ENCODE measurements around the gene SMIM32.

SMIM32 gene

DNA sequence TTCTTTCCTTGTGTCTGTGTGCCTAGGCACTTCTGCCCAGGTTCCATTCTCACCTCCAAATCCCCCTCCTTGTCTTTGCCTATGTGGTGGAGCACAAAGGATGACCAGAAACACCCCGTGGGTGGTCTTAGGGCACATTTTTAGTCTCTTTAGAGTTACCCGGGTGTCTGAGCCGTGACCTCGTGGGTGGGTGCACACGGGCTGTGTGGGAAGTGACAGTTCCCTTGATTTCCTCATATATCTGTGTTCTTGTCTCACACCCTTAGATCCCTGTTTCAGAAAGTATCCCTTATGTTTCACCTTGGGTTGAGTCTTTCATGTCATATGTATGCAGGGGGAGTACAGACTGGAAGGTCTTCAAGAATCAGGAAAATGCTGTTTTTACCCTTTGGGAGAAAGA, 13.4 kb upstream of the SMIM32 start:
- DNase-seq: no peak

- DNase-seq: no peak
These were observed 13.0 kb upstream of the SMIM32 start for GRCh38 chr5:136205941-136206340.

- DNase-seq: no peak
These were observed 12.2 kb upstream of the SMIM32 start for GRCh38 chr5:136205061-136205702.

GRCh38 chr5:136203303-136203922, 10.5 kb upstream of the SMIM32 start:
- no peak for DNase-seq

DNA sequence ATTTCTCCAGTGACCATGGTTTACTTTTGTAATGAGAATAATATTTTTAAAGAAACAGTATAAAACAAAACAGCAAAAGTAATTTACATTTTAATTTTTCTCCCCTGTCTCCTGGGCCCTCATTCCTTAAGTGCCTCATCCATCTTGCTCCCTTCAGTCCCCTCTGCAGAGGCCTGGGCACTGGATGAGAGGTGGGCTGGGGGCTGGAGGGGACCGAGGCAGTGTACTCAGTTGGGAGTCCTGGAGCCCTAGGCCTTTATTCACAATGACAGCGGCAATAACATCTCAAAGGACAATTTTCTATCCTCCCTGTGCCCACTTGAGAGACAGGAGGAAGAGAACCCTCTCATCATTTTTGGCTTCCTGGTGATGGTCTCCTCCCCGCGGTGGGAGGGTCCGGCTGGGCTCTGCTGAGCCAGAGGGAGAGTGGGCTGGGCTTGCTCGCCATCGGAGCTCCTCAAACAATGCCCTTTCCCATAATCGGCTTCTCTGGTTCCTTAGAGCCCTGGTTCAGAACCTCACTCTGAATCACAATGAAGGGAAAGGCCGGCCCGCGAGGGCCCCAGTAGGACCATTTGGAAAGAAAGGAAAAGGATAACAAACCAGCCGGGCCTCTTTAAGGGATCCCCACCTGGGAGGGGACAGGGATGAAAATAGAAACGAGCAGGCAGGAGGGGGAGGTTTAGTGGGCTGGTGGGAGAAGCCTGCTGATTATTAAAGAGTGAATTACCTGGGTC, 9.7 kb upstream of the SMIM32 start:
- no peak for DNase-seq

GRCh38 chr5:136201870-136202269, 8.9 kb upstream of the SMIM32 start:
- DNase-seq: no peak

DNA sequence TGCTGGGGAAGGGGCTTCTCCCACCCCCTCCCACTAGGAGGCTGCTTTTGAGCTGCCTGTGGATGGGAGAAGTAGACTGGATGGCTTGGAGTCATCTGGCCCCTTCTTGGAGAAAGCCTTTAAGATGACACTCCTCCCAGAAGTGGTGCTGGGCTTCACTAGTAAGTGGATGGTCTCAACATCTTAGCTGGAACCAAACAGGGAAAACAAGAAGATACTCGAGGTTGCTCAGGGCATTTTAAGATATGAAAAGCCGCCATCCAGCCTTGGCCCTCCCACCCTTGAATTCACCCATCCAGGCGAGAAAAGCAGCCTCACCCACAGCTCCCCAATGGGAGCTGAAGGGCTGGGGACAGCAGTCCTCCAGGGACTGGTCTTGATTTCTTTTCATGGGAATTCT, 7.8 kb upstream of the SMIM32 start:
- DNase-seq: no peak

DNA sequence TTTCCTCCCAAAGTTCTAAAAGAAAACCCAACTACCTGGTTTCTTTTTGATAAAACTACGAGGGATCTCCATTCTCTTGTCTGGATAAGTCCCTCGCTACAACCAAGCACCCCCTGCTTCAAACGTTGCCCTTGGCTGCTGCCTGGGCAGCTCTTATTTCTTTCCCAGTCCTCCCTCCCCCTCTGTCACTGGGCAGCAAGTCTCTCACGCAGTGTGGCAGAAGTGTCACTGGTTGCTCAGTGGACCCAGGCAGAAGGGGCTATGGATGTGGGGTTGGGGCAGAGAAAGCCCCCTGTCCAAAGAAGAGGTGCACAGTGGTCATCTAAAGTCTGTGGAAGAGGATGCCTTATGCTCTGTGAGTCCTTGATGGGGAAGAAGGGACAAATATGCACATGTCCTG, 7.2 kb upstream of the SMIM32 start:
- no peak for DNase-seq

DNA sequence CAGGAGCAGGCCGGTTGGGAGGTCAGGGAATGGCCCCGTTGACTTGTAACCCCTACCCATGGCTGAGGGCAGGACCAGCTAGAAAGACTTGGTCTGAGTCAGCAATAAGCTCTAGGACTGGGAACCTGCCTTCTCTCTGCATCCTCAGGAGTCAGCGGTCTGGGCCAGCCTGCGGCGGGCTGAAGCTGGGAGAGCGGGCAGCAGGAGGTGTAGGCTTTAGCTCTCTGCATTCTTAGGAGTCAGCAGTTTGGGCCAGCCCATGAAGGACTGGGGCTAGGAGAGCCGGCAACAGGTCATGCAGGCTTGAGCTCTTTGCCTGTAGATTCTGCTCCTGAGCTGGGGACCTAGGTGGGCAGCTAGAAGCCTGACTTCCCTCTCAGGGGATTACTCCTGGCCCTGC, 6.4 kb upstream of the SMIM32 start:
- no peak for DNase-seq

DNA sequence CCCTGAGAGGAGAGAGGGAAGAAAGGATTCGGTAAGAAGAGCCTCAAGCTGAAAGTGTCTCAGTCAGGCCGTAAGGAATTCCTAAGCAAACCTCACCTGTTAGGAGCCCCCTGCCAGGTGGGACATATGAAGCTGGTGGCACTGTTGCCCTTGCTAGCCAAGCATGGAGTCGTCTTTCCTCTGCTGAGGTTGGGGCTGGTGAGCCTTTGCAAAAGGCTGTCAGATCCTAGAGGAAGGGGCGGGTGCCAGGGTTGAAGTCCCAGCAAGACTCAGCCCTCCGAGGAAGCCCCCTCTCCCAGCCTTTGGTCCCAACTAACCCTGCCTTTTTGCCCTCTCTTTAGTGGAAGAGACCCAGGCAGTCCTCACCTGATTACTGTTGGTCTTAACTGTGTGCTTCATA, 5.5 kb upstream of the SMIM32 start:
- DNase-seq: no peak

GRCh38 chr5:136197462-136198142, 4.6 kb upstream of the SMIM32 start:
- no peak for DNase-seq

- DNase-seq: no peak
These were observed 3.2 kb upstream of the SMIM32 start for GRCh38 chr5:136195971-136196820.

DNA sequence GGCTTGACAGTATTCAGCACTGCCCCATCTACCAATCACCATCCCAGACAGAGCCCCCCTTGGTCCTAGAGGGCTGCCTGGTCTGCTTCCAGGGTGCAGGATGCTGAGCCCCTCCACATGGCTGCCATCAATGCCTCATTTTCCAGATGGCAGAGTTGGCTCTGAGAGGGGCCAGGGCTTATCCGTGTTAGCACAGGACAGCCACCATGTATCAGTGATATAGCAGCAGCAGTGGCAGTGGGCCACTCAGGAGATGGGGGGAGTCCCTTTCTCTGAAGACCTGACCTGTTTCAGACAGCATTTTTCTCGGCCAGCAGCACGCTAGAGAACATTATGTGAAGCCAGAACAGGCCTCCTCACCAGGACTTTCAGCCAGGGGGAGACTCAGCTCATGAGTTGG, 1.6 kb upstream of the SMIM32 start:
- no peak for DNase-seq

GRCh38 chr5:136193322-136193935, 467 bp upstream of the SMIM32 start:
- DNase-seq: no peak

DNA sequence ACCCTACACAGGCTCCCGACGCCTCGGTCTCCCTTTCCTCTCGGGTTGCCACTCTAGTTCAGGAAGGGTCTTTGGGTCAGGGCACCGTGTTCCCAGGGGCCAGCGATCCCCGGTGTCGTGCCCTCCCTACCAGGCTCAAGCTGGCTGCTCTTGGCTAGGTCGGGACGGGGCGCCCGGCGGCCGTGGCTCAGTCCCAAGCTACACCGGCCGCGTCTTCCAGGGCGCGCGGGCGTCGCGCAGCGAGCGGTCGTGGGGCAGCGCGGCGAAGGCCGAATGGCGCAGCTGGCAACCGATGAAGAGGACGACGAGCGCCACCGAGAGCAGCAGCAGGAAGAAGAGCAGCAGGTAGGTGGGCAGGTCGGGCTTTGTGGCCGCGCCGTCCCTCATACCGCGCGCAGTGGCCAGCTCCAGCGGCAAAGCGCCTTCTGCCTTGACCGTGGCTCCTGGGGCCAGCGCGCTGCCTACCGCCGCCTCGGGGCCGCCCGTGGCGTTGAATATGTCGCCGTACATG, 892 bp downstream of the SMIM32 start:
- no peak for DNase-seq

- DNase-seq: no peak
These were observed 1.5 kb downstream of the SMIM32 start for GRCh38 chr5:136191304-136192014.

- DNase-seq: no peak
These were observed 2.1 kb downstream of the SMIM32 start for GRCh38 chr5:136190904-136191303.

DNA sequence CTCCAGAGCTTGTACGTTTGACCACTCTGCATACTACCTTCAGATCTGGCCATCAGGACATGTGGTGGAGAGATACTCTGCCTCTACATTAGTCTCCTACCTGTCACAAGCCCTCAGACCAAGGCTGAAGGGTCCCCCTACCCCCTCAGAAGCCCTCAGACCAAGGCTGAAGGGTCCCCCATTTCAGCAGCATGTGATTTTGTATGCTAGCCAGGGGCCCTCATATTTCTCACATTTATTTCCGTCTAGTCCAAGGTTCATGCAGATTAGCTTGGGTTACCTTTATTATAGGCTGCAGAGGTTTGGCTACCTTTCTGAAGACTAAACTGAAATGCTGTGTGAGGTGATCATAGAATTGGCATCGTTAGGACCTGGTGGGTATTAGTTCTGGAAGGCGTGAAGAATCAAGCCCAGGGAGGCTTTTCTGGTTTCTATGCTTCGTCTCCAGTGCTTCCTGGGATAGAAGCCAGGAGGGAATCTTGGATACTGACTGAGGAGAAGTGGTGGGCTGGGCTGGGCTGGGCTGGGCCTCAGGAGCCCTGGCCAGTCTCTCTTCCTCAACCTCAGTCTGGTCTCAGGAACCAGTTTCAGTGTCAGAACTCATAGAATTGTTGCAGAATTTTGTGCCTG, 2.8 kb downstream of the SMIM32 start:
- DNase-seq: no peak

DNA sequence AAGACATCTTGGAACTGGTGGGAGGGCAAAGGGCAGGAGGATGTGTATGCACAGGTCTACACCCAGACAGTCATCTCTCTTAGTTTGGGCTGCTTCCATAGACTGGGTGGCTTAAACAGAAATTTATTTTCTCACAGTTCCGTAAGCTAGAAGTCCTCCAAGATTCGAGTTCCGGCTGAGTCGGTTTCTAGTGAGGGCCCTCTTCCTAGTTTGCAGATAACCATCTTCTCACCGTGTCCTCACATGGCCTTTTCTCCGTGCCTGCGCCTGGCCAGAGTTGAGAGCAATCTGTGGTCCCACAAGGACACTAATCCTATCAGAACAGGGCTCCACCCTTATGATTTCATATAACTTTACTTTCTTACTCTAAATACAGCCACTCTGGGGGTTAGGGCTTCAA, 4.1 kb downstream of the SMIM32 start:
- DNase-seq: no peak

- DNase-seq: no peak
These were observed 6.2 kb downstream of the SMIM32 start for GRCh38 chr5:136186796-136187195.

Measured in NCI-H2171 treated with DMSO at 0.1 percent for 48 hours (cell line).